H9 (cell line): ENCODE measurements around the gene ZDHHC23. TPM values are rescaled to one million over a fixed set of nuclear protein-coding genes. Genes with fewer than 3 reads are reported as not detected.

Source experiments
- DNase-seq: peaks from one replicate; pipeline ENCODE4 v3.0.0-alpha.2; 2017
- H2AFZ ChIP-seq: one replicate; pipeline ENCODE4 v1.6.1; 2013; ENCODE audit warnings: mild to moderate bottlenecking, low read length, control low read depth, moderate library complexity
- H2AK5ac ChIP-seq: 2 replicates; pipeline ENCODE4 v1.6.1; 2013; ENCODE audit warnings: low read length, control low read depth, mixed read lengths; ENCODE audit not compliant: insufficient read length
- H2BK120ac ChIP-seq: one replicate; pipeline ENCODE4 v1.6.1; 2013; ENCODE audit warnings: low read depth, mild to moderate bottlenecking, low read length, control low read depth, inconsistent platforms; ENCODE audit not compliant: poor library complexity, severe bottlenecking
- H2BK12ac ChIP-seq: 2 replicates; pipeline ENCODE4 v1.6.1; 2013; ENCODE audit warnings: low read length, control low read depth, mixed read lengths, low read depth; ENCODE audit not compliant: insufficient read length
- H2BK15ac ChIP-seq: 2 replicates; pipeline ENCODE4 v1.6.1; 2013; ENCODE audit warnings: low read depth, low read length, control low read depth
- H2BK20ac ChIP-seq: one replicate; pipeline ENCODE4 v1.6.1; 2013; ENCODE audit warnings: low read depth, mild to moderate bottlenecking, low read length, control low read depth, inconsistent platforms; ENCODE audit not compliant: poor library complexity, severe bottlenecking
- H2BK5ac ChIP-seq: 2 replicates; pipeline ENCODE4 v1.6.1; 2013; ENCODE audit warnings: low read length, control low read depth, mixed read lengths; ENCODE audit not compliant: insufficient read length
- H3K14ac ChIP-seq: 2 replicates; pipeline ENCODE4 v1.6.1; 2013; ENCODE audit warnings: low read length, control low read depth; ENCODE audit not compliant: insufficient read depth
- H3K18ac ChIP-seq: 2 replicates; pipeline ENCODE4 v1.6.1; 2013; ENCODE audit warnings: low read depth, mild to moderate bottlenecking, mixed read lengths, low read length, control low read depth; ENCODE audit not compliant: insufficient read length
- H3K23ac ChIP-seq: 2 replicates; pipeline ENCODE4 v1.6.1; 2013; ENCODE audit warnings: low read length, control low read depth, mixed read lengths, low read depth; ENCODE audit not compliant: insufficient read length
- H3K23me2 ChIP-seq: 2 replicates; pipeline ENCODE4 v1.6.1; 2013; ENCODE audit warnings: low read depth, mild to moderate bottlenecking, mixed read lengths, low read length, control low read depth; ENCODE audit not compliant: insufficient read length, poor library complexity, severe bottlenecking
- H3K27ac ChIP-seq: 2 replicates; pipeline ENCODE4 v1.5.1; 2013; ENCODE audit warnings: low read length, control low read depth, mixed read lengths, low read depth; ENCODE audit not compliant: insufficient read length
- H3K27me3 ChIP-seq: 2 replicates; pipeline ENCODE4 v1.6.1; 2013; ENCODE audit warnings: low read length, control low read depth, inconsistent platforms; ENCODE audit not compliant: insufficient read depth
- H3K4ac ChIP-seq: 2 replicates; pipeline ENCODE4 v1.6.1; 2013; ENCODE audit warnings: low read depth, mild to moderate bottlenecking, control low read depth, inconsistent platforms, low read length, moderate library complexity
- H3K4me1 ChIP-seq: 2 replicates; pipeline ENCODE4 v1.6.1; 2013; ENCODE audit warnings: low read length, control low read depth, inconsistent platforms; ENCODE audit not compliant: insufficient read depth
- H3K4me2 ChIP-seq: 2 replicates; pipeline ENCODE4 v1.6.1; 2013; ENCODE audit warnings: low read length, control low read depth, mixed read lengths; ENCODE audit not compliant: insufficient read length, insufficient read depth
- H3K56ac ChIP-seq: 2 replicates; pipeline ENCODE4 v1.6.1; 2013; ENCODE audit warnings: low read depth, mild to moderate bottlenecking, mixed read lengths, low read length, control low read depth; ENCODE audit not compliant: insufficient read length
- H3K79me1 ChIP-seq: 2 replicates; pipeline ENCODE4 v1.6.1; 2013; ENCODE audit warnings: low read depth, mild to moderate bottlenecking, moderate library complexity, low read length, control low read depth, inconsistent platforms; ENCODE audit not compliant: insufficient read depth, poor library complexity, severe bottlenecking
- H3K79me2 ChIP-seq: 2 replicates; pipeline ENCODE4 v1.6.1; 2013; ENCODE audit warnings: low read length, control low read depth, inconsistent platforms; ENCODE audit not compliant: insufficient read depth
- H3K9ac ChIP-seq: 2 replicates; pipeline ENCODE4 v1.6.1; 2013; ENCODE audit warnings: low read length, control low read depth, mixed read lengths; ENCODE audit not compliant: insufficient read length; ENCODE audit errors: extremely low read depth
- H3K9me3 ChIP-seq: one replicate; pipeline ENCODE4 v1.6.1; 2013; ENCODE audit warnings: low read depth, low read length, inconsistent platforms; ENCODE audit not compliant: control insufficient read depth
- H3T11ph ChIP-seq: one replicate; pipeline ENCODE4 v1.6.1; 2013; ENCODE audit warnings: mild to moderate bottlenecking, low read length, control low read depth, inconsistent platforms
- H4K20me1 ChIP-seq: one replicate; pipeline ENCODE4 v1.6.1; 2013; ENCODE audit not compliant: control insufficient read depth, insufficient read length, insufficient read depth
- H4K5ac ChIP-seq: 2 replicates; pipeline ENCODE4 v1.6.1; 2013; ENCODE audit warnings: low read depth, mild to moderate bottlenecking, mixed read lengths, low read length, control low read depth; ENCODE audit not compliant: insufficient read length
- H4K8ac ChIP-seq: replicated peaks from 2 replicates; pipeline ENCODE4 v1.6.1; 2013; ENCODE audit warnings: low read length, control low read depth, mixed read lengths, low read depth; ENCODE audit not compliant: insufficient read length
- H4K91ac ChIP-seq: 2 replicates; pipeline ENCODE4 v1.6.1; 2013; ENCODE audit warnings: low read depth, mild to moderate bottlenecking, moderate library complexity, mixed read lengths, low read length, control low read depth; ENCODE audit not compliant: insufficient read length
- H3K27ac Mint-ChIP-seq, 3 experiments: 2 replicates in 2 of 3; 3 replicates in 1 of 3; pipeline ENCODE4 v1.8.0; 2020 to 2021; ENCODE audit warnings: mixed read lengths in 3 of 3, mild to moderate bottlenecking in 1 of 3, moderate library complexity in 1 of 3
- H3K27me3 Mint-ChIP-seq: 2 replicates; pipeline ENCODE4 v1.8.0; 2021; ENCODE audit warnings: low read depth, mild to moderate bottlenecking, moderate library complexity, mixed read lengths
- H3K36me3 Mint-ChIP-seq, 3 experiments: 2 replicates in 2 of 3; 3 replicates in 1 of 3; pipeline ENCODE4 v1.8.0; 2020 to 2021; ENCODE audit warnings: low read depth in 3 of 3, mixed read lengths in 3 of 3; ENCODE audit not compliant: insufficient read depth in 1 of 3
- H3K4me1 Mint-ChIP-seq, 2 experiments: 2 replicates each; pipeline ENCODE4 v1.8.0; 2020; ENCODE audit warnings: mixed read lengths in 2 of 2
- H3K4me3 Mint-ChIP-seq, 2 experiments: 2 replicates in 1 of 2; 3 replicates in 1 of 2; pipeline ENCODE4 v1.8.0; 2020 to 2021; ENCODE audit warnings: mild to moderate bottlenecking in 2 of 2, mixed read lengths in 2 of 2, moderate library complexity in 1 of 2
- H3K9me3 Mint-ChIP-seq, 2 experiments: 2 replicates in 1 of 2; 3 replicates in 1 of 2; pipeline ENCODE4 v1.8.0; 2020; ENCODE audit warnings: mild to moderate bottlenecking in 2 of 2, mixed read lengths in 2 of 2, moderate library complexity in 1 of 2
- CTCF ChIP-seq: fragments of 200-600 bp; sonication (generic); conservative IDR thresholded peaks from 3 replicates; pipeline ENCODE4 v1.8.0; 2021; ENCODE audit warnings: antibody characterized with exemption, mild to moderate bottlenecking
- WGBS: extraction: QIAGEN DNeasy Blood & Tissue Kit; methylation state at CpG from one replicate; pipeline ENCODE4 v1.1.7; 2013; ENCODE audit warnings: missing lambda C conversion rate, low lambda C conversion rate, mixed read lengths; ENCODE audit not compliant: insufficient read length; ENCODE audit errors: extremely low coverage; 5-methylcytosine and 5-hydroxymethylcytosine counted together
- total RNA-seq: library from RNA; stranded (reverse); gene quantifications from 2 replicates; pipeline ENCODE4 v1.2.1, GENCODE V29; 2021

Gene ZDHHC23
- total RNA-seq, 1 experiment from 2014 or later = 25.2 TPM

- no peak overlapping the region for H2BK15ac ChIP-seq
- no peaks in the 10 kb centered on the region for H3K79me1 ChIP-seq
- Mint-ChIP-seq H3K4me3 (peak overlapping the region; percentile 74 to 88), H3K27ac (peak overlapping the region in 1 of 3 experiments; percentile 20; a peak in 1 of 7 replicates), H3K4me1 (peaks cover 15 to 27% of the 10 kb centered on the region in 2 experiments), H3K36me3 (peaks cover 0 to 3% (median 0%) of the 10 kb centered on the region in 3 experiments; a peak in 2 of 7 replicates), H3K9me3 (no peaks in the 10 kb centered on the region), H3K27me3 (peaks cover 11% of the 10 kb centered on the region)
- no peak overlapping the region for H2BK12ac ChIP-seq
- H3K27ac ChIP-seq = no peak overlapping the region
- no peak overlapping the region for H2AK5ac ChIP-seq
- H3K4ac ChIP-seq = no peak overlapping the region
- no peak overlapping the region for H4K91ac ChIP-seq
- no peaks in the 10 kb centered on the region for H3K9me3 ChIP-seq
- peak overlapping the region; percentile 47 for H3K9ac ChIP-seq
- H3K4me1 ChIP-seq = peaks cover 4% of the 10 kb centered on the region; the same call in 1 of the 2 replicates
- H2BK120ac ChIP-seq = no peak overlapping the region
- no peaks in the 10 kb centered on the region for H3K79me2 ChIP-seq
- no peak overlapping the region for H3T11ph ChIP-seq
- DNase-seq = no peak
- 100% methylated on average over 1 of the region's 7 CpGs for WGBS
- H3K4me2 ChIP-seq = peak overlapping the region; percentile 92
- no peak overlapping the region for H3K18ac ChIP-seq
- peaks cover 10% of the 10 kb centered on the region for H3K23me2 ChIP-seq
- no peaks in the 10 kb centered on the region for H4K20me1 ChIP-seq
- no peak overlapping the region for H3K23ac ChIP-seq
- no peak overlapping the region for H2AFZ ChIP-seq
- TF ChIP-seq CTCF = no peak
- no peaks in the 10 kb centered on the region; the same call in 1 of the 2 replicates for H3K27me3 ChIP-seq
- no peak overlapping the region for H4K5ac ChIP-seq
- no peak overlapping the region for H3K14ac ChIP-seq
- no peak overlapping the region for H2BK20ac ChIP-seq
- H3K56ac ChIP-seq = no peak overlapping the region
- H4K8ac ChIP-seq = no peak overlapping the region
- H2BK5ac ChIP-seq = no peak overlapping the region
Measured at GRCh38 chr3:113946831-113947230, 982 bp upstream of the ZDHHC23 start.
